ENCODE data around the gene UGT8. TPM values are rescaled to one million over a fixed set of nuclear protein-coding genes. Genes with fewer than 3 reads are reported as not detected.
"Not testable (repeated sequence)": the region's sequence is repeated elsewhere in the genome, so short reads cannot be mapped to it uniquely, and the experiment has no call there.

The UGT8 gene
- total RNA-seq, 1 experiment from 2014 or later = 1.2 TPM

DNA sequence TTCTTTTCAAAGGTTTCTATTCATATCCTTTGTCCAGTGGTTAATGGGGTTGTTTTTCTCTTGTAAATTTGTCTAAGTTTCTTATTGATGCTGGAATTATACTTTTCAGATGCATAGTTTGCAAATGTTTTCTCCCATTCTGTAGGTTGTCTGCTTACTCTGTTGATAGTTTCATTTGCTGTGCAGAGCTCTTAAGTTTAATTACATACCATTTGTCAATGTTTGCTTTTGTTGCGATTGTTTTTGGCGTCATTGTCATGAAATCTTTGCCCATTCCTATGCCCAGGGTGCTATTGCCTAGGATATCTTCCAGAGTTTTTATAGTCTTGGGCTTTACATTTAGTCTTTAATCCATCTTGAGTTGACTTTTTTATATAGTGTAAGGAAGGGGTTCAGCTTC is 21.2 kb upstream of the UGT8 start:
- ChIA-PET POLR2A (ENCODE audit: low non-redundant PET) (no interaction called here), CTCF (no interaction called here)
- DNase-seq (ENCODE audit: low spot score) = no peak
- no TSS peak for BruUV-seq (replicated peaks)
- TF ChIP-seq, protein P1, sequence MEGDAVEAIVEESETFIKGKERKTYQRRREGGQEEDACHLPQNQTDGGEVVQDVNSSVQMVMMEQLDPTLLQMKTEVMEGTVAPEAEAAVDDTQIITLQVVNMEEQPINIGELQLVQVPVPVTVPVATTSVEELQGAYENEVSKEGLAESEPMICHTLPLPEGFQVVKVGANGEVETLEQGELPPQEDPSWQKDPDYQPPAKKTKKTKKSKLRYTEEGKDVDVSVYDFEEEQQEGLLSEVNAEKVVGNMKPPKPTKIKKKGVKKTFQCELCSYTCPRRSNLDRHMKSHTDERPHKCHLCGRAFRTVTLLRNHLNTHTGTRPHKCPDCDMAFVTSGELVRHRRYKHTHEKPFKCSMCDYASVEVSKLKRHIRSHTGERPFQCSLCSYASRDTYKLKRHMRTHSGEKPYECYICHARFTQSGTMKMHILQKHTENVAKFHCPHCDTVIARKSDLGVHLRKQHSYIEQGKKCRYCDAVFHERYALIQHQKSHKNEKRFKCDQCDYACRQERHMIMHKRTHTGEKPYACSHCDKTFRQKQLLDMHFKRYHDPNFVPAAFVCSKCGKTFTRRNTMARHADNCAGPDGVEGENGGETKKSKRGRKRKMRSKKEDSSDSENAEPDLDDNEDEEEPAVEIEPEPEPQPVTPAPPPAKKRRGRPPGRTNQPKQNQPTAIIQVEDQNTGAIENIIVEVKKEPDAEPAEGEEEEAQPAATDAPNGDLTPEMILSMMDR (conservative IDR thresholded peaks at IDR 0.05; ENCODE audit: low read depth, low read length) = no peak
- no peak for TF ChIP-seq EZH2 (IDR thresholded peaks at IDR 0.05; ENCODE audit: borderline replicate concordance, low read depth, low read length, poor library complexity, severe bottlenecking)
- Histone ChIP-seq H3K9me3 (ENCODE audit: low read depth, low read length, poor library complexity, severe bottlenecking) (no peaks in the 10 kb centered on the region), H3K4me3 (ENCODE audit: low read depth, low read length, poor library complexity, severe bottlenecking) (no peak overlapping the region), H3K27me3 (replicated peaks; ENCODE audit: insufficient read depth, low read depth, low read length, poor library complexity) (no peaks in the 10 kb centered on the region), H3K27ac (ENCODE audit: low read depth, low read length, poor library complexity, severe bottlenecking) (no peak overlapping the region), H3K36me3 (ENCODE audit: insufficient read depth, low read length, poor library complexity, severe bottlenecking) (no peaks in the 10 kb centered on the region), H3K4me1 (ENCODE audit: insufficient read depth, low read length, poor library complexity, severe bottlenecking) (no peaks in the 10 kb centered on the region)
- intact Hi-C loops (cut with micrococcal nuclease; ENCODE audit: unreplicated experiment) = no loop called here

DNA sequence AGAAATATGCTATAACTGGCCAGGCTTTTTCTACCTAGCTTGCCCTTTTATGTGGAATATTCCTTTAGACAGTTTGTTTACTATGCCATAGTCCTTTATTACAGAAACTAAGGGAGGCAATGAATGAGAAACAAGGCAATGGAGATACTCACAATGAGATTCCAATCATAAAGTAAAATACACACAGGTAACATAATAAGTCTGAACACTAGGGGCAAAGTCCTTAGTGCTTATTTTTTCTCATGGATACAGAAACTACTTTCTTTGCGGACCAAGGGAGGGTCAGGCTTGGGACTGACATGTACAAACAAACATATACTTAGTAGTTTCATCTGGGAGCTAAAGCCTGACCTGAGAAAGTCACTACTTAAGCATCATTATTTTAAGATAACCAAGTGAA is 16.0 kb upstream of the UGT8 start:
- no peak overlapping the region for H3K4me3 ChIP-seq (ENCODE audit: low read depth, low read length, poor library complexity, severe bottlenecking)
- no peak overlapping the region for H3K27ac ChIP-seq (ENCODE audit: low read depth, low read length, poor library complexity, severe bottlenecking)
- no peaks in the 10 kb centered on the region for H3K4me1 ChIP-seq (ENCODE audit: insufficient read depth, low read length, poor library complexity, severe bottlenecking)
- BruUV-seq (replicated peaks) = no TSS peak
- H3K36me3 ChIP-seq (ENCODE audit: insufficient read depth, low read length, poor library complexity, severe bottlenecking) = no peaks in the 10 kb centered on the region
- H3K9me3 ChIP-seq (ENCODE audit: low read depth, low read length, poor library complexity, severe bottlenecking) = no peaks in the 10 kb centered on the region
- H3K27me3 ChIP-seq (replicated peaks; ENCODE audit: insufficient read depth, low read depth, low read length, poor library complexity) = no peaks in the 10 kb centered on the region
- ChIA-PET POLR2A (ENCODE audit: low non-redundant PET) (no interaction called here), CTCF (no interaction called here)
- DNase-seq (ENCODE audit: low spot score) = no peak
- intact Hi-C loops (cut with micrococcal nuclease; ENCODE audit: unreplicated experiment) = no loop called here
- TF ChIP-seq, protein P1 (conservative IDR thresholded peaks at IDR 0.05; ENCODE audit: low read depth, low read length) = no peak
- TF ChIP-seq EZH2 (IDR thresholded peaks at IDR 0.05; ENCODE audit: borderline replicate concordance, low read depth, low read length, poor library complexity, severe bottlenecking) = no peak

DNA sequence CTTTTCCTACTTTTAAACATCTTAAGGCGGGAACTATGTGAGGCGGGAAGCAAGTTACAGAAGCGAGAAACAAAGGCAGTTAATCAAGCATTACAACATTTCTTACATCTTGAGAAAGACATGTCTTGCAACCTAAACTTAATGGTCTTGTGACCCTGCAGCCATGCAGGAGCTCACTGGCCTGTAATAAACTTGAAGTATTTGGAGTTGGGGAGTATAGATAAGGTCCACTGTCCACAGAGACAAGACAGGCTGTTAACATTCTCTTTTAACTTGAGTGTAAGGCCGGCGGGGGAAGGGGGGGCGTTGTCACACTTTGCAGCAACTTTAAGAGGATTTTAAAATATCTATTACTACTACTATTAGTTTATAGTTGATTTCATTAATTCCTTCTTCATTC is 10.3 kb upstream of the UGT8 start:
- Histone ChIP-seq H3K27ac (ENCODE audit: low read depth, low read length, poor library complexity, severe bottlenecking) (no peak overlapping the region), H3K4me1 (ENCODE audit: insufficient read depth, low read length, poor library complexity, severe bottlenecking) (no peaks in the 10 kb centered on the region), H3K9me3 (ENCODE audit: low read depth, low read length, poor library complexity, severe bottlenecking) (no peaks in the 10 kb centered on the region), H3K27me3 (replicated peaks; ENCODE audit: insufficient read depth, low read depth, low read length, poor library complexity) (no peaks in the 10 kb centered on the region), H3K36me3 (ENCODE audit: insufficient read depth, low read length, poor library complexity, severe bottlenecking) (no peaks in the 10 kb centered on the region), H3K4me3 (ENCODE audit: low read depth, low read length, poor library complexity, severe bottlenecking) (no peak overlapping the region)
- intact Hi-C loops (cut with micrococcal nuclease; ENCODE audit: unreplicated experiment) = no loop called here
- no peak for DNase-seq (ENCODE audit: low spot score)
- TF ChIP-seq, protein P1 (conservative IDR thresholded peaks at IDR 0.05; ENCODE audit: low read depth, low read length) = no peak
- TF ChIP-seq EZH2 (IDR thresholded peaks at IDR 0.05; ENCODE audit: borderline replicate concordance, low read depth, low read length, poor library complexity, severe bottlenecking) = no peak
- POLR2A ChIA-PET (ENCODE audit: low non-redundant PET) = interaction anchor here (0.5 kb wide), 1 partner anchor 682 kb away, joined by 4 read pairs; no protein-coding TSS in a partner anchor
- CTCF ChIA-PET = no interaction called here
- no TSS peak for BruUV-seq (replicated peaks)

DNA sequence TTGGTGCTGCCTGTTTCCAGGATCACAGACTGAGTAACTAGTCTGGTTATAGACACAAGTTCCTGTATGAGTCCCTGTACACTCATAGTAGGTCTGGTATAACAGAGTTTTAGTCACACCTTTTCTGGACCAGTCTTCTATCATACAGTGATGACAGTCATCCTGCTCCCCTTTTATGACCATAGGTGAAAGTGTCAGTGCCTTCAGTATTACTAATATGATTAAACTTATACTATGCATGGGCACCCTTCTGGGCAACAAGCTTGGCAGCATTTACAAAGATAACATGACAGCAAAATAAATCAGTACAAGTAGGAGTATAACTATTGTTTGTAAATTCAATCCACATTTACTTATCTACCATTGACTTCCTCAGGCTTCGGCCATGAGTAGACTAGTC is 8.2 kb upstream of the UGT8 start:
- BruUV-seq (replicated peaks); H3K4me3 ChIP-seq (ENCODE audit: low read depth, low read length, poor library complexity, severe bottlenecking); CTCF ChIA-PET; POLR2A ChIA-PET (ENCODE audit: low non-redundant PET); DNase-seq (ENCODE audit: low spot score); H3K4me1 ChIP-seq (ENCODE audit: insufficient read depth, low read length, poor library complexity, severe bottlenecking); H3K9me3 ChIP-seq (ENCODE audit: low read depth, low read length, poor library complexity, severe bottlenecking); H3K27me3 ChIP-seq (replicated peaks; ENCODE audit: insufficient read depth, low read depth, low read length, poor library complexity); H3K36me3 ChIP-seq (ENCODE audit: insufficient read depth, low read length, poor library complexity, severe bottlenecking); H3K27ac ChIP-seq (ENCODE audit: low read depth, low read length, poor library complexity, severe bottlenecking); intact Hi-C loops (cut with micrococcal nuclease; ENCODE audit: unreplicated experiment): not testable (repeated sequence)
